Loucy (cell line): ENCODE measurements around the gene FAM13A.

Experiments used
- H2AFZ ChIP-seq: fragments of 200-600 bp; sonication (generic); 2 replicates; pipeline ENCODE4 v1.6.0; 2016; ENCODE audit warnings: antibody characterized with exemption, mild to moderate bottlenecking, low read length, moderate library complexity
- H3F3A ChIP-seq: fragments of 200-600 bp; 2 replicates; pipeline ENCODE4 v1.6.0; 2016; ENCODE audit warnings: antibody characterized with exemption, low read depth, mild to moderate bottlenecking
- H3K27me3 ChIP-seq: fragments of 200-600 bp; sonication (generic); 2 replicates; pipeline ENCODE4 v1.6.1; 2014; ENCODE audit warnings: low read length, mild to moderate bottlenecking; ENCODE audit not compliant: insufficient read depth, poor library complexity, severe bottlenecking
- H3K36me3 ChIP-seq: fragments of 200-600 bp; sonication (generic); 2 replicates; pipeline ENCODE4 v1.6.1; 2016; ENCODE audit warnings: low read length; ENCODE audit not compliant: insufficient read depth
- H3K4me1 ChIP-seq: fragments of 200-600 bp; sonication (generic); 2 replicates; pipeline ENCODE4 v1.5.1; 2014; ENCODE audit warnings: low read length, mild to moderate bottlenecking; ENCODE audit not compliant: insufficient read depth, poor library complexity, severe bottlenecking
- H3K4me2 ChIP-seq: fragments of 200-600 bp; sonication (generic); 2 replicates; pipeline ENCODE4 v1.6.0; 2014; ENCODE audit warnings: antibody characterized with exemption, low read length, low read depth, mild to moderate bottlenecking; ENCODE audit not compliant: poor library complexity, severe bottlenecking
- H3K4me3 ChIP-seq: fragments of 200-600 bp; sonication (generic); 2 replicates; pipeline ENCODE4 v1.5.1; 2014; ENCODE audit warnings: low read length, mild to moderate bottlenecking, mixed read lengths; ENCODE audit not compliant: poor library complexity, severe bottlenecking
- H3K79me2 ChIP-seq: fragments of 200-600 bp; sonication (generic); 2 replicates; pipeline ENCODE4 v1.6.1; 2014; ENCODE audit warnings: low read length; ENCODE audit not compliant: insufficient read depth
- H3K9ac ChIP-seq: fragments of 200-600 bp; sonication (generic); 2 replicates; pipeline ENCODE4 v1.6.0; 2014; ENCODE audit warnings: mild to moderate bottlenecking, low read depth, low read length, moderate library complexity; ENCODE audit not compliant: poor library complexity, severe bottlenecking
- H3K9me2 ChIP-seq: fragments of 200-600 bp; sonication (generic); replicated peaks from 2 replicates; pipeline ENCODE4 v1.6.1; 2016; ENCODE audit warnings: low read depth, low read length, mixed read lengths
- H3K9me3 ChIP-seq: fragments of 200-600 bp; sonication (generic); 2 replicates; pipeline ENCODE4 v1.6.1; 2014; ENCODE audit warnings: mild to moderate bottlenecking, antibody characterized with exemption, low read length, low read depth; ENCODE audit not compliant: insufficient read depth
- H4K20me1 ChIP-seq: fragments of 200-600 bp; sonication (generic); 2 replicates; pipeline ENCODE4 v1.6.0; 2014; ENCODE audit warnings: antibody characterized with exemption, low read length, mild to moderate bottlenecking; ENCODE audit not compliant: insufficient read depth, poor library complexity, severe bottlenecking
- CTCF ChIP-seq: fragments of 200-600 bp; sonication (generic); conservative IDR thresholded peaks from 2 replicates; pipeline ENCODE4 v1.5.1; 2014; ENCODE audit warnings: mild to moderate bottlenecking, antibody characterized with exemption, low read length
- EZH2phosphoT487 ChIP-seq: fragments of 200-600 bp; IDR thresholded peaks from 2 replicates; pipeline ENCODE4 v1.6.1; 2018; ENCODE audit warnings: antibody characterized with exemption, mild to moderate bottlenecking, moderate library complexity, borderline replicate concordance

Gene FAM13A

GRCh38 chr4:88752754-88753153 is 304.2 kb downstream of the FAM13A start:
- TF ChIP-seq EZH2phosphoT487: no peak
- no peak for TF ChIP-seq CTCF
- no peak overlapping the region for H2AFZ ChIP-seq
- H3F3A ChIP-seq: no peaks in the 10 kb centered on the region
- no peak overlapping the region for H3K9ac ChIP-seq
- H3K36me3 ChIP-seq: peaks cover 24% of the 10 kb centered on the region; the same call in 1 of the 2 replicates
- H4K20me1 ChIP-seq: no peaks in the 10 kb centered on the region
- H3K4me2 ChIP-seq: no peak overlapping the region
- H3K27me3 ChIP-seq: no peaks in the 10 kb centered on the region
- no peaks in the 10 kb centered on the region for H3K79me2 ChIP-seq
- no peaks in the 10 kb centered on the region for H3K9me3 ChIP-seq
- H3K4me3 ChIP-seq: no peak overlapping the region
- no peaks in the 10 kb centered on the region for H3K4me1 ChIP-seq
- no peaks in the 10 kb centered on the region for H3K9me2 ChIP-seq

GRCh38 chr4:88752076-88752463 is 304.9 kb downstream of the FAM13A start:
- Histone ChIP-seq H3K9me2 (no peaks in the 10 kb centered on the region), H4K20me1 (no peaks in the 10 kb centered on the region), H3K27me3 (no peaks in the 10 kb centered on the region), H3K4me1 (no peaks in the 10 kb centered on the region), H3K79me2 (no peaks in the 10 kb centered on the region), H3K4me2 (no peak overlapping the region), H3F3A (no peaks in the 10 kb centered on the region), H3K4me3 (no peak overlapping the region), H2AFZ (no peak overlapping the region), H3K9ac (no peak overlapping the region), H3K36me3 (peaks cover 28% of the 10 kb centered on the region; the same call in 1 of the 2 replicates), H3K9me3 (no peaks in the 10 kb centered on the region)
- TF ChIP-seq CTCF: no peak
- TF ChIP-seq EZH2phosphoT487: no peak

- Histone ChIP-seq H3K36me3 (peaks cover 28% of the 10 kb centered on the region; the same call in 1 of the 2 replicates), H3K4me2 (no peak overlapping the region), H4K20me1 (no peaks in the 10 kb centered on the region), H3K27me3 (no peaks in the 10 kb centered on the region), H3K9me3 (no peaks in the 10 kb centered on the region), H3K9ac (no peak overlapping the region), H3F3A (no peaks in the 10 kb centered on the region), H2AFZ (no peak overlapping the region), H3K79me2 (no peaks in the 10 kb centered on the region), H3K4me1 (no peaks in the 10 kb centered on the region), H3K4me3 (no peak overlapping the region), H3K9me2 (no peaks in the 10 kb centered on the region)
- TF ChIP-seq CTCF: no peak
- no peak for TF ChIP-seq EZH2phosphoT487
Measured at GRCh38 chr4:88751258-88752075, 305.5 kb downstream of the FAM13A start.
